GM04503 (cell line): ENCODE results near the gene WASHC2A.
"Not testable (repeated sequence)": the region's sequence is repeated elsewhere in the genome, so short reads cannot be mapped to it uniquely, and the experiment has no call there.

Experiments used
- DNase-seq: peaks from one replicate; pipeline ENCODE4 v3.0.0-alpha.2; 2012; ENCODE audit warnings: low read depth

The WASHC2A gene

DNA sequence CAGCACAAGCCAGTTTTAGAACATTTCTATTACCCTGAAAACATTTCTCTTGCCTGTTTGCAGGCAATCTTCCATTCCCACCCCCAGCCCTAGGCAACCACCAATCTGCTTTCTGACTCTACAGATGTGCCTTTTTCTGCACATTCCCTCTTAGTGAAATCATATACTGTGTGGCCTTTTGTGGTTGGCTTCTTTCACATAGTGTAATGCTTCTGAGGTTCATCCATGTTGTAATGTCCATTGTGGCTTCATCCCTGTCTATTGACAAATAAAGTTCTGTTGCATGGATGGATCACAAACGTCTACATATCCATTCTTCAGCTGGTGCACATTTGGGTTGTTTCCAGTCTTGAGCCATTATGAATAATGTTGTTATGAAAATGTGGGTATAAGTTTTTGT lies 77.8 kb downstream of the WASHC2A start:
- peak; percentile 32 for DNase-seq

DNA sequence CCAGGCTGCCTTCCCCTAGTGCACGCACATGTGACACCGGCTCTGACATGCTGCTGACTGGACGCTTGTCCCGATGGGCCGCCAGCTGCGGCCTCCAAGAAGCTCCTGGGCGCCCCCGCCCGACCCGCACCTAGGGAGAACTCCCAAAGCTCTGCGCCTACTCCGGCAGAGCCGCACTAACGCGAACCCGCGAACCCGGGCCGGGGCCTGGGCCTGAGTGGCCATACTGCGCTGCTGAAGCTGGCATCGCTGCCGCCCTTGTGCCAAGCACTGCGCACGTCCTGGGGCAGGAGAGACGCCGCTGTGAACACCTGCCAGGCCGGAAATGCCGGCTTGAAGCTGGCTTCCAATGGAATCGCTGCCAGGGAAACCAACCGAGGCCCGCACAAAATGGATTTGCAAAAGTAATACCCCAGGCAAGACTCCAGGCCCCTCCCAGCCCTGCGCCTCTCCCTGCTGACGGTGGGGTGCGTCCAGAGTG lies 85.1 kb downstream of the WASHC2A start:
- no peak for DNase-seq

DNA sequence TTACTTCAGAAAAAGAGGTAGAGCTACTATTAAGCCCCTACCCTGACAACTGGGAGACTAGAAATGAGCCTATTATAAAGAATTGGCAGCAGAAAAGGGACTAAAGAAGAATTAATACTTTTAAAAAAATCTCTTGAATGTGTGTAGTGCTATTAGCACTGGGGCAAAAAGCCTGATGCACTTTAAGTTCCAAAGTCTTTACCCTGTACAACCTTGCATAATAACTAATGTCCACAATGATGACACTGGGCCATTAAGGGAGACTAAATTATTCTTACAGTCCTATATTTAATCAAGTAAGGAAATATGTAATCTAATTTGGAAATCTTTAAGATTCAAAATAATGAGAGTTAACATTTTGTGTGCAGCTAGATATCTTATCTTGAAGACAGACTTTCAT lies 90.1 kb downstream of the WASHC2A start:
- DNase-seq, result not testable (repeated sequence)

DNA sequence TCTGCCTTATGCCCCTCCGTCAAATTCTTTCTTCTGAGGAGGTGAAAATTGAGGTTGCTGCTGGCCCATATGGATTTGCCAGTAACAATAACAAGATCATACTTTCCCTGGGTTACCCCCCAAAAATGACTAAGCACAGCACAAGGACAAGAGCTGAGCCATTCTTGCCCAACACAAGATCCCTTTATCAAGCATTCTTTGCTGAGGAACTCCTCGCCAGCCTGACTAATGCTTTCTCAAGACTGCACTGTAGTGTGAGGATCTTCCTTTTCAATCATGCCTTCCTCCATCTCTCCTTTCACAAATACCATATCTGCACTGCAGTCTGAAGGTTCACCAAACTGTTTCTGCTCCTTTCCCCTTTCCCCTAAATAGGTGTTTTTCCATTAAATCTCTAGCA lies 92.1 kb downstream of the WASHC2A start:
- DNase-seq, result peak; percentile 11

DNA sequence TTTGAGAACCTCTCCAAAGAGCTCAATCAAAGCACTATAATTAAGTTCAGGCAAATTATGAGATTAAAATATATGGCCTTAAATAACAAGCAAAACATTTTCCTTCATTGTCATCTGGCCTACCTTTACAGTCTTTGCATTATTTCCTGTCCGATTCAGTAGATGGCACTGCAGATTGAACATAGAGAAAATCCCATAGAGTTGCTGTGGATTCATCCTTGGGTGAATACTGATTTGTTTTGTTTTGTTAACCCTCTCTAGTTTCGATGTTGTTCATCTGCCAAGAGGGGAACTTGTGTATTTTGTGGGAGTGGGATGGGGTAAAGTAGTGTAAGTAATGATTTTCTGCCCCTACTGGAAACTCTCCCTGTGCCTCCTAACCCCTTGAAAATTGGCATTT lies 97.3 kb downstream of the WASHC2A start:
- DNase-seq, result not testable (repeated sequence)

DNA sequence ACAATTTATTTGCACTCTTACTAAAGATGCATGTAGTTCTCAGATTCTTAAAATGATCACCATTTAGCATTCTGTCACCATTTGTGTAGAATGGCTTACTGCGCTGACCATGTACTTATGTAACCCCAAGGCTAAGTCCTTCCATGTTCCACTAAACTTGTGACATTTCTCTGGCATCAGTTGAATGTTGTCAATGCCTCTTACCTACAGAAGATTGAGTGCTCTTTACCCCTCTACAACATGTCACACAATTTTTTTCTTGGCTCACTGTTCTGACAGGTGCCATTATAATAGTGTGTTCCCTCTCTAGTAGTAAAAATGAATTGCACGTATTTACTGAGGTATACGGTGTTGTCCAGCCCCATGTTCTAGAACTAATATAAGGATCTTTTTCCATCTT lies 100.1 kb downstream of the WASHC2A start:
- not testable (repeated sequence) for DNase-seq

DNA sequence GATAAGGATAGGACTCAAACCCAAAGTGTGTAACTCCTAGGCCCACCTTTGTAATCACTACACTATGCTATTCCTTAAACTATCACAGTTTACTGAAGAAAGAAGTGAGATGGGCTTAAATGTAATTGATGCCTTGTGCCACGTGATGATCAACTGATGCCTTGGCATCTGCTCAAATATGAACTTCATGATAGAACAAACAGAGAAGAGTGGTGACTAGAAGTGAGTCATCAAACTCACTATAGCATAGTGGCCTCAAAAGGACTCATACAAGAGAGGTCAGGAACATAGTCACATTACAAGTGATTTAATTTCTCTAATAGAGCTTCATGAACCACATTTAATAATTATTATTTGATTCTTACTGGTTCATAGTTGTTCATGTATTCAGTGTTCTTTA lies 101.8 kb downstream of the WASHC2A start:
- peak; percentile 11 for DNase-seq

DNA sequence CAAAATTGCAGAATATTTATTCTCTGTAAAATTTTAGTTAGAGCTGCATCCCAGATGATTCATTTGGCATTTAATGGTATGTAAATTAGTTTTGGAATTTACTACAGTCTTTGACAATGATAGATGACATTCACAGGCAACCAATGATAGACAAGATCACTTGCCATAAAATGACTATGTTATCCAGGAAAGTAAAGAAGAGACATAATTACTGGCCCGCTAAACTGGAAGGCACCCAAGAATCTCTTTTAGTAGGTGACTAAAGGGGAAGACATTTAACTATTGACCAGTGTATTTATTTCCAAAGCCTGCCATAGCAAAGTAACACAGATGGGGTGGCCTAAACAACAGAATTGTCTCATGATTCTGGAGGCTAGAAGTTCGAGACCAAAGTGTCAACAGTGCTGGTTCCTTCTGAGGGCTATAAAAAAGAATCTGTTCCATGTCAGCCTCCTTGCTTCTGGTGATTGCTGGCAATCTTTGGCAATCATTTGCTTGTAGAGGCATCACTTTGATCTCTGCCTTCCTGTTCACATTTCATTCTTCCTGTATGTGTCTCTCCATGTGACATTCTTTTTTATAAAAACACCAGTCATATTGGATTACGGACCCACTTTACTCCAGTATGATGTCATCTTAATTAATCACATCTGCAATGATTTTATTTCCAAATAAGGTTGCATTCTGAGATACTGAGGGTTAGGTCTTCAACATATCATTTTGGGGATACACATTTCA lies 107.2 kb downstream of the WASHC2A start:
- peak; percentile 96 for DNase-seq
